Stimulated activated CD4-positive, alpha-beta T cell treated with anti-CD3 and anti-CD28 coated beads, Interleukin-4, amount 100 ng/mL, for 24 hours (primary cell): ENCODE results near the gene UBE3A.
"Not testable (repeated sequence)": the region's sequence is repeated elsewhere in the genome, so short reads cannot be mapped to it uniquely, and the experiment has no call there.

Experiments
- DNase-seq: peaks from one replicate; pipeline ENCODE4 v3.0.0-alpha.2; 2020

The UBE3A gene

GRCh38 chr15:25437777-25438600 is 835 bp downstream of the UBE3A start:
- DNase-seq: peak; percentile 51

GRCh38 chr15:25436707-25437106 is 2.1 kb downstream of the UBE3A start:
- no peak for DNase-seq

GRCh38 chr15:25435474-25436243 is 3.2 kb downstream of the UBE3A start:
- no peak for DNase-seq

- DNase-seq: no peak
These were observed 5.5 kb downstream of the UBE3A start for GRCh38 chr15:25433118-25433865.

- DNase-seq: no peak
These were observed 6.8 kb downstream of the UBE3A start for GRCh38 chr15:25431836-25432561.

- DNase-seq: no peak
These were observed 11.0 kb downstream of the UBE3A start for GRCh38 chr15:25427861-25428260.

GRCh38 chr15:25426896-25427610 is 11.8 kb downstream of the UBE3A start:
- DNase-seq: no peak

GRCh38 chr15:25424073-25424472 is 14.8 kb downstream of the UBE3A start:
- no peak for DNase-seq

- no peak for DNase-seq
These were observed 16.8 kb downstream of the UBE3A start for GRCh38 chr15:25422021-25422420.

- DNase-seq: no peak
These were observed 20.6 kb downstream of the UBE3A start for GRCh38 chr15:25418202-25418601.

- DNase-seq: no peak
These were observed 21.2 kb downstream of the UBE3A start for GRCh38 chr15:25417604-25418003.

GRCh38 chr15:25416693-25417092 is 22.1 kb downstream of the UBE3A start:
- DNase-seq: no peak

- DNase-seq: no peak
These were observed 23.1 kb downstream of the UBE3A start for GRCh38 chr15:25415707-25416106.

GRCh38 chr15:25415217-25415616 is 23.6 kb downstream of the UBE3A start:
- no peak for DNase-seq

- DNase-seq: no peak
These were observed 28.2 kb downstream of the UBE3A start for GRCh38 chr15:25410649-25411048.

GRCh38 chr15:25409731-25410130 is 29.1 kb downstream of the UBE3A start:
- DNase-seq: not testable (repeated sequence)

- no peak for DNase-seq
These were observed 29.9 kb downstream of the UBE3A start for GRCh38 chr15:25408929-25409328.

GRCh38 chr15:25408428-25408827 is 30.4 kb downstream of the UBE3A start:
- no peak for DNase-seq

GRCh38 chr15:25407950-25408349 is 30.9 kb downstream of the UBE3A start:
- no peak for DNase-seq

- DNase-seq: no peak
These were observed 32.0 kb downstream of the UBE3A start for GRCh38 chr15:25406846-25407245.

- DNase-seq: no peak
These were observed 32.6 kb downstream of the UBE3A start for GRCh38 chr15:25406261-25406660.

- no peak for DNase-seq
These were observed 35.1 kb downstream of the UBE3A start for GRCh38 chr15:25403771-25404170.
